ENCODE data around the gene MB.
A peak's percentile ranks its signal among the peaks of the same experiment; 100 is the strongest.

Gene MB

GRCh38 chr22:35575116-35575748 lies 41.9 kb downstream of the MB start:
- no peak for DNase-seq (ENCODE audit: low read depth in 2 of 2)

DNA sequence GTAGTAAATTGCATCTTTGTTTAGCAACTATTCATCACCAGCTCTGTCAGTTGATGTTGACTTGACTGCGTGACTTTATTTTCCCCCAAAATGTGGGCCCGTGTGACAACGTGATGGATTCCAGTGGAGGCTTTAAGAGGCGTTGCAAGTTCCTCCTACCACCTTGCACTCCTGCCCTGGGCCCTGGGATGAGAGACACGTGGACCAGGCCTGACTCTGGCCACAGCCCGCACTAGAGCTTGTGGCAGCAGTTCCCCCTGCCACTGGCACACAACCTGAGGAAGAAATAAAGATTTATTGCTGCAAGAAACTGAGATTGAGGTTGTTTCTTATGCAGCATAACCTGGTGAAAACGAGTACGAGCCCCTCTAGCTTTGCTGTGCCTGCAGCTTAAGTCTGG lies 44.6 kb downstream of the MB start:
- no peak for DNase-seq (ENCODE audit: low read depth in 2 of 2)

GRCh38 chr22:35570686-35571194 lies 46.4 kb downstream of the MB start:
- DNase-seq (ENCODE audit: low read depth in 2 of 2), result no peak

DNA sequence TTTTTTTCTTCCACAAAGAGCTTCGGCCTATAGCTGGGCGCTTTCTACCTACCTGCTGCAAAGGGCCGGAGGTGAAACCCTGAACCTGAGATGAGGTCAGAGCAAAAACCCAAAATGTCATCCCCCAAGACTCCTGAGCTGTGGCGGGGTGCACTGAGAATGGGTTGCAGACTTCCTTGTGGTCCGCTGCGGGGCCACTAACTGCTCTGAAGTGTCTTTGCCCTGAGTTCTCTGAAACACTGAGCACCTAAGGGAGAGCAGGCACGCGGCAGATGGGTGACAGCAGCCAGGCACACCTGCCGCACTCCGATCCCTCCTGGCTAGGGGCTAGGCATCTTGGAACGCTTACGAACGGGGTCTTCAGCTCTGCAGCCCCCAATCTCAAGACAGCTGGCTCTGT lies 47.2 kb downstream of the MB start:
- no peak for DNase-seq (ENCODE audit: low read depth in 2 of 2)

DNA sequence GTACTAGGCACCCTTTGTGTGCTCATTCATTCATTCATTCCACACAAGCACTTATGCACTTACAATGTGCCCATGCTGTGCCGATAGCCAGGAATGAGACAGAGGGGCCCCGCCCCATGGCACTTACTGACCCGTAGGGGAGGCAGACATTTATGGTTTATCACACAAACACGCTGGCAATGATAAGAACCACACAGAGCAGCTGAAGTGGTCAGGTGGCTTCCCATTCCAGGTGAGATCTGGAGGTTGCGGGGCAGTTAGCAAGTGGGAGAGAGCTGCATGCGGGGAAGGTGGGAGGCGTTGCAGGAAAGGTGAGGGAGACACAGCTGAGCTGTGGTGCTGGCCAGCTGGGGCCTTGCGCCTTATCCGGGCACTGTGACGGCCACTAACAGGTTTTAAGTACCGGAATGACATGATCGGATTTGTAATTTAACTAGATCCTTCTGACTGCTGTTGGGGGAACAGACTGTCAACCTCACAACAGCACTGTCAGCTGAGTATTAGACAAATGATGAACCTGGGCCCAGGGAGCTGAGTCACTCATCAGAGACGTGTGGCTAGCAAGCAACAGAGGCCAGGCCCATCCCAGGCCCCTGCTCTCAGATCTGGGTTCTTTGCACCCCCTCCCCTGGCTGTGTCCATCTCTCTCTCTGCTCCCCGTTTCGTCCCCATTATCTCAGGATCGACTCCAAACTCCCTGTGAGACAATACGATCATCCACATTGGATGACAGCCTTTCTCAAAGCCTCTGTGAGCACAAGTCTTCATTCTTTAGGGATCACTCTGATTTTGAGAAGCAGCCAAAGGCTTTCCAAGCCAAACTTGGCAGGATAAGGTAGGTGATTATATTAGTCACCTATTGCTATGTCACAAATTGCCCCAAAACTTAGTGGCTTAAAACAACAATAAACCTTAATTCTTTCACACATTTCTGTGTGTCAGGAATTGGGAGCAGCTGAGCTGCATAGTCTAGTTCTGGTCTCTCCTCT lies 48.1 kb downstream of the MB start:
- DNase-seq (ENCODE audit: low read depth in 2 of 2), result peak; percentile 41 to 48

DNA sequence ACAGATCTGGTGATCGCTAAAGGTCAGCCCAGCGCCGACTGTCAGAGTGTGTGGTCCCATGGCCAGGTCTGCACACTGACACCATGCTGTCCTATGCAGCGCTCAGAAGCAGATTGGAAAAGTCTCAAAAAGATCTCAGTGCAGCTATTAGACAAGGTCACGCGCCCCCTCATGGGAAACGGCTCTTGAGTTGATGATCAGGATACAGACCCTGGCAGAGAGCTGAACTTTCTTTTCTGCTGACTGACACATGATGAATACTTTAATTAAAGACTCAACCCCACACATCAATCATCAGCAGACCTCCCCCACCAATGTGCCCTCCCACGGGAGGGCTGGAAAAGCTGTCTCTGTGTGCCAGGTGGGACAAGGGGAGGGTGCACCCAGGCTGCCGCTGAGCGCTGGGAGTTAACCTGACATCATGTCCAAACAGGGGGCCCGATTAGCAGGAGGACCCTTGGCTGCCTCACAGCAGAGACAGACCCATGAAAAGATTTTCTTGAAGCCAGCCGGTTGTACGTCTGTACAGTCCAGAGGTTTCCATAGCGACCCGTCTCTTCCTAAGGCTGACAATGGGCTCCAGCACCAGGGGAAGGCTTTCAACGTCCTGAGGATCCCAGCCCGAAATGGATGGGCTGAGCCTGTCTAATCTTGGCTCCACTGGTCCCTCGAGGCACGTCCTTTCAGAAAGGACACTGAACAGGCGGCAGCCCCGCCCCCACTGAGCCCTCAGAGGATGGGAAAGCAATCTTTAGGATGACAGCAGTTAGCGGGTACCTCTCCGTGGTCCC lies 49.6 kb downstream of the MB start:
- DNase-seq (ENCODE audit: low read depth in 2 of 2), result no peak

GRCh38 chr22:35564975-35565867 lies 51.9 kb downstream of the MB start:
- DNase-seq (ENCODE audit: low read depth in 2 of 2), result peak; percentile 62 to 63

DNA sequence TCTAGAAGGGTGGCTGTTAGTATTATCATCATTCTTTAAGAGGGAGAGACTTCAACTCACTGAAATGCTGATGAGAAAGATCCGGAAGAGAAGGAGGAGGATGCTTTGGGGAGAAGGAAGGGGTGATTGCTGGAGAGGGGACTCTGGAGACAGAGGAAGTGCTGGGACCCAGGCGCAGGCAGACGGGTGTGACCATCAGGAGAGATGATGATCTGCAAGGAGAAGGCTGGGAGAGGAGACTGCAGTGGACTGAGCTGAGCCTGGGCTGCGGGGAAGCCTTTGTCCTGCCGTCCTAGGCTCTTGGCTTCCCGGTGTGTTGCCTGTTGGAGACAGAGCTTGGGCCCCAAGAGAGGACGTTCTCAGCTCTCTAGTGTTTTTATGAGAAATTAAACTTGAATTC lies 53.9 kb downstream of the MB start:
- no peak for DNase-seq (ENCODE audit: low read depth in 2 of 2)

DNA sequence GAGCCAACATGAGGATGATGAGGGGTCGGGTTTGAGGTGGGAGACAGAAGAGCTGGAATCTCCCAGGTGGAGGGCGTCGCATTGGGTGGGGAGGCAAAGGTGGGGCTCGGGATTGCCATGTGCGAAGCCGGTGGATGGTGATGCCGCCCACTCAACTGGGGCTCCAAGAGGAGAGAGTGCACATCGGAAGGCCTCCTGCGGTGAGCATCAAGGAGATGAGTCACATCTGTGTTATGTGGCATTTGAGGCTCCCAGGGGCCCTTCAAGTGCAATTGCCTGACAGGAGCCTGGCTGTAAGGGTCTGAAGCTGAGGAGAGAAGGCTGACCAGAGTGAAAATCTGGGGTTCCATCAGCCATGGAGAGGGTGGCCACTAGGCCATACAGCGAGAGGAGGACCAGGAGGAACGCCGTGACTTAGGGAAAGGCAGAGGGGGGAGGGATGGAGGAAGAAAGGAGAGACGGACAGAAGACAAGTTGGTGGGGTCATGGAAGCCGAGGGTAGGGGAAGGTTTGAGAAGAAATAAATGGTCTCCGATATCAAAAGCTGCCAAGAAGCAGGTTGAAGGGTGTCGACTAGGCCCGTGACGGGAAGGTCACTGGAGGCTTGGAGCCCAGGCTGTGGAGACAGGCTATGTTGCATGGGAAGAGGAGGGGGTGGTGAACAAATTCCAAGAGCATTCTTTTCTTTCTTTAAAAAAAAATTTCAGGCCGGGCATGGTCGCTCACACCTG lies 55.2 kb downstream of the MB start:
- peak; percentile 36 to 39 for DNase-seq (ENCODE audit: low read depth in 2 of 2)

- DNase-seq (ENCODE audit: low read depth in 2 of 2), result no peak
Observed at GRCh38 chr22:35560824-35561223, 56.3 kb downstream of the MB start.

DNA sequence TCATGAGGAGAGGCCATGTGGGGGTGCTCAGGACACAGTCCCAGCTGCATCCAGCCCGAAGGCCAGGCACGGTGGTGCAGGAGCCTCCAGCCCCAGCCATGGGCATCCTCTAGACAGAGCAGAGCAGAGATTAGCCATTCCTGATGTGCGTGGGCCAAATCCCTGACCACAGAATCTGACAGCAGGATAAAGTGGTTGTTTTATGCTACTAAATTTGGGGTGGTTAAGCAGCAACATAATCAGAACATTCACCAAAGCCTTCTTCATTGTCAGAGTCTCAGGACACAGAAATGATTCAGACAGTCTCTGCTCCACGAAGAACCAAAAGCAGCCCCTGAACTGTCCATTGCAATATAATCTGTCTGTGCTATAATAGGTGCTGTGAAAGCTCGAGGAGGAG lies 56.8 kb downstream of the MB start:
- no peak for DNase-seq (ENCODE audit: low read depth in 2 of 2)

GRCh38 chr22:35559354-35560005 lies 57.6 kb downstream of the MB start:
- no peak for DNase-seq (ENCODE audit: low read depth in 2 of 2)

DNA sequence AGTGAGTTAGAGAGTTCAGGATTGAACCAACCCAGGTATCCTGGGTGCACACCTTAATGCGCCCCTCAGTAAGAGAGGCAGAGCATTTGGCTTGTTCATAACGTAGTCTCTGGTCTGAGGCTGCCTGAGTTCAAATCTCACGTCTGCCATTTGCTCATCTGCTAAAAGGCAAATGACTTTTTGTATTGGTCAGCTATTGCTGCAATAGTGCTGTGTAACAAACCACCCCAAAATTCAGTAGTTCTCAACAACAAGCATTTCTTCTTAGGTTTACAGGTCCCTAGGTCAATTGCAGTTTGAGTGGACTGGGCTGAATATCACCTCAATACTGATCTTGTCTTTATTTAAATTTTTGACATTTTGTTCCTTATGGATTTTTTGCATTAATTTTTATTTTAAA lies 58.4 kb downstream of the MB start:
- DNase-seq (ENCODE audit: low read depth in 2 of 2), result no peak

DNA sequence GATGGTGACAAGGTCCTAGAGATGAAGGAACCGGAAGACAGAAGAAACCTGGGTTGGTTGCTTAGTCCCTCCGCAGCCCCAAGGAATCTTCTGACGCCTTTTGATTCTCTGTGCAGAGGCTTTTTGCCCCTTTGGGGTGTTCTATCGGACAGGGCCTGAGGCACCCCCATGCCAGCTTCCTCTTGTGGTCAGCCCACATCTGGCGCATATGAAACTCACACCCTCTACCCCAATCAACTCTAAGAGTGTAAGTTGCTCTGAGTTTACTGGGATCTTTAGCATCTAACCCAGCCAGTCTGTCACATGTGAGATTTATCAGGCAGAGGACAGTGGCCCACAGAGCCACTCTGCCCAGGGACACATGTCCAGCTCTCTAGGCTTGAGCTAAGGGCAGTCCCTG lies 59.1 kb downstream of the MB start:
- DNase-seq (ENCODE audit: low read depth in 2 of 2), result no peak
